GM12864 (cell line): ENCODE measurements around the gene ENOX2.
"Not testable (repeated sequence)": the region's sequence is repeated elsewhere in the genome, so short reads cannot be mapped to it uniquely, and the experiment has no call there.

Source experiments
- DNase-seq: peaks from one replicate; pipeline ENCODE4 v3.0.0-alpha.2; 2011; ENCODE audit warnings: low read depth
- H3K4me3 ChIP-seq: 2 replicates; pipeline ENCODE4 v1.5.1; 2011; ENCODE audit warnings: mild to moderate bottlenecking, low read depth, low read length, control low read depth
- TF ChIP-seq, protein P1 (sequence below): IDR thresholded peaks from 2 replicates; pipeline ENCODE4 v1.5.1; 2011; ENCODE audit warnings: low read depth, mild to moderate bottlenecking, moderate library complexity, low read length, control low read depth, inconsistent platforms; ENCODE audit errors: missing control alignments

Gene ENOX2

DNA sequence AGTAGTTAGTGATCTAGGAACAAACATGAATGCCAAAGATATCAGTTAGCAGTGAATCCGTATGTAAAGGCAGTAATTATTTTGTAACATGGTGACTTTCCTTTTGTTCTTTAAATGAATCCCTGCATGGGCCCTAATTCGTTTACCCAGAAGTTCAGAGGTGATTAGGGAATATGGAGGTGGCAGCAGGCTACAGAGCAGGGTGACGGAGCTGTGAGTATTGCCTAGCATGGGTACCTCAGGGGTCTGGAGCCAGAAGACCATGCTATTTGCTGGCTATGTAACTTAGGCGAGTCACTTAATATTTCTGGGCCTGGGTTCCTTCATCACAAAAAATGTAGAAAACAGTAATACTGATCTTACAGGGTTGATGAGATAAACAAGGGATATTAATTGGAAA lies 184.9 kb downstream of the ENOX2 start:
- no peak for DNase-seq
- TF ChIP-seq, protein P1, sequence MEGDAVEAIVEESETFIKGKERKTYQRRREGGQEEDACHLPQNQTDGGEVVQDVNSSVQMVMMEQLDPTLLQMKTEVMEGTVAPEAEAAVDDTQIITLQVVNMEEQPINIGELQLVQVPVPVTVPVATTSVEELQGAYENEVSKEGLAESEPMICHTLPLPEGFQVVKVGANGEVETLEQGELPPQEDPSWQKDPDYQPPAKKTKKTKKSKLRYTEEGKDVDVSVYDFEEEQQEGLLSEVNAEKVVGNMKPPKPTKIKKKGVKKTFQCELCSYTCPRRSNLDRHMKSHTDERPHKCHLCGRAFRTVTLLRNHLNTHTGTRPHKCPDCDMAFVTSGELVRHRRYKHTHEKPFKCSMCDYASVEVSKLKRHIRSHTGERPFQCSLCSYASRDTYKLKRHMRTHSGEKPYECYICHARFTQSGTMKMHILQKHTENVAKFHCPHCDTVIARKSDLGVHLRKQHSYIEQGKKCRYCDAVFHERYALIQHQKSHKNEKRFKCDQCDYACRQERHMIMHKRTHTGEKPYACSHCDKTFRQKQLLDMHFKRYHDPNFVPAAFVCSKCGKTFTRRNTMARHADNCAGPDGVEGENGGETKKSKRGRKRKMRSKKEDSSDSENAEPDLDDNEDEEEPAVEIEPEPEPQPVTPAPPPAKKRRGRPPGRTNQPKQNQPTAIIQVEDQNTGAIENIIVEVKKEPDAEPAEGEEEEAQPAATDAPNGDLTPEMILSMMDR, result no peak
- no peak overlapping the region for H3K4me3 ChIP-seq

DNA sequence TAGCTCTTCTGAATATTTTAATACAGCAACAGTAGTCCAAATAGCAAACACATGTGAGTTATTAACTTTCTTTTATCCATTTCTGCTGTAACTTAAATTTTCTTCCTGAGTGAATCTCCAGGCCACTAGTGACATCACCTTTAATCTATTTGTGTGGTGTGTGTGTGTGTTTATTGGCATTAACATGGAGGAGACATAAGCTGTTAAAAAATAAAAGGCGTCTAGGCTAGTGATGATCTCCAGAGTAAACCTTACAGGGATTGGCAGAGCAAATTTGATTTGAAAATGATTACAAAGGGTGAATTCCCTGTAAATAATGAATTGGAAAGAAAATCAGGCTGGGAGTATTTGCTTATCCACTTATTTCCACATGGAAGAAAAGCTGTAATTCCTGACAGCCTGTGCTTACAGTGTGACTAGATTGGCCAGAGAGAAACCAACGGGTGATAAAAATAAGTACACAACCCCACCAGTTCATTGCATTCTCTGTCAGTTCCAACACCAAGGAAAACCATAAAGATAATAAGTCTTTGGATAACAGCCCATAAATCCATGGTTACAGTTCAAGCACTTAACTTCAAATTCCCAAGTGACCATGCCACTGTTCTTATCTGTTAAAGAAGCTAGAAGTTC lies 186.1 kb downstream of the ENOX2 start:
- H3K4me3 ChIP-seq, result no peak overlapping the region
- DNase-seq, result no peak
- TF ChIP-seq, protein P1, result no peak

DNA sequence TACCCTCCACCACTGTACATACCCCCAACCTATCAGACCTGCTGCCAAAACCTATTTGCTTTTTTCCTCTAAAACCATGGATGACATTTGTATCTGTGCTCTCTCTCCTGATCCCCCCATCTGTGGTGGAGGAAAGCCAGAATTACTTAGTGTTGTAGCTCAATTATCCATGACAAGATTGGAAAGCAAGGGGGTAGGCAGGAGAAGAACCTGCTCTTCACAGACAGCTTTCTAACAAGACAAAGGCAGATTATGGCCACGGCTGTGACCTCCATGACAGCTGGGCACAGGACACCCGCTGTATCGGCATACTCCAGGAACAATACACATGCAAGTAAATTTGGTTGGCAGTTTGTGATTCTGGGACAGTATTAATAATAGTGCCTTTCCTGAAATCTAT lies 186.7 kb downstream of the ENOX2 start:
- TF ChIP-seq, protein P1, result no peak
- no peak overlapping the region for H3K4me3 ChIP-seq
- no peak for DNase-seq

DNA sequence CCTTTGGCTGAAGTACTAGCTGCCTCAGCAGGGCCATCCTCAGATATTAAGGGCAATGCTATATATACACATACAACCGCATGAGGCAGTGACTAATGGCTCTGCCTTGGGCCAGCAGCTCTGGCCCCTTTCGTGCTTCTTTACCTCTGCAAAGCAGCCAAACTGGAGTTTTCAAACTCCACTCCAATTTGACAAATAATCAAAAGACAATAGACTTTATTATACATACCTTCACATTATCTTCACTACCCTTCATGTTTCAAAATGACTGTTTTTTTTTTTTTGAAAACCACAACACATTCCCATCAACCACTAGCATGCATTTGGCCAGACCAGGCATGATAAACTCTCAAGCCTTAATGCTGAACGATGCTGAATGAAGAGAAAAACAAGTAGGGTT lies 187.7 kb downstream of the ENOX2 start:
- no peak overlapping the region for H3K4me3 ChIP-seq
- no peak for DNase-seq
- TF ChIP-seq, protein P1, result no peak

DNA sequence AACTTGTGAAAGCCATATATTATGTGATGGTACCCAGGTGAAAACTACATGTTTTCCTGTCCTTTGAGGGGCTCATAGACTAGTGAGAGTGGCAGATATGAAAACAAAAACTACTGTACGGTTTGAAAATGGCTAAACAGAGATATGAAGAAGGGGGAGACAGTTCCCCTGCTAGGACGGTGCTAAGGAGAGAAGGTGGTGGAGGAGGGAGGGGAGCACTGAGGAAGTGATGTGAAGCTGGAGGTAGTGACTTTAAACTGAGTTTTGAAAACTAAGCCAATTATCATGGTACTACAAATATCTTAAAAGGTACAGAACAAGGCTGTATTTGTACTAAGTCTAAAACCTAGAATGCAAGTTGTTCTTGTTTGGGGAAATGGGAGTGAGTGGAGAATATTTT lies 188.3 kb downstream of the ENOX2 start:
- H3K4me3 ChIP-seq, result no peak overlapping the region
- no peak for DNase-seq
- TF ChIP-seq, protein P1, result no peak

DNA sequence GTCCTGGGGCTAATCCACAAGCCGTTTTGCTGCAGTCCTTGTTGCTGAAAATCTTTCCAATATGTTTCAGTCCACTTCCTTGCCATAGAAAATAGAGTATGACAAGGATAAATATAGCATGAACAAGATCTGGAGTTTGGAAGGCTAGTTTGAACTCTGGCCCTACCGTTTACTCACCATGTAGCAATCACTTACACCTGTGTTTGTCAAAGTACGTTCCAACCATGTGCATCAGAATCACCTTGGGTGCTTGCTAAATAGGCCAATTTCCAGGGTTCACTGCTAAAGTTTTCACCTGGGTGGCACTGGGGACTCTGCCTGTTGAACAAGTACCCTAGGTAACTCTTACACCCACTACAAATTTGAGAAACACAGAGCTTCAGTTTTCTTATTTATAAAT lies 188.9 kb downstream of the ENOX2 start:
- no peak overlapping the region for H3K4me3 ChIP-seq
- TF ChIP-seq, protein P1, result no peak
- DNase-seq, result no peak

DNA sequence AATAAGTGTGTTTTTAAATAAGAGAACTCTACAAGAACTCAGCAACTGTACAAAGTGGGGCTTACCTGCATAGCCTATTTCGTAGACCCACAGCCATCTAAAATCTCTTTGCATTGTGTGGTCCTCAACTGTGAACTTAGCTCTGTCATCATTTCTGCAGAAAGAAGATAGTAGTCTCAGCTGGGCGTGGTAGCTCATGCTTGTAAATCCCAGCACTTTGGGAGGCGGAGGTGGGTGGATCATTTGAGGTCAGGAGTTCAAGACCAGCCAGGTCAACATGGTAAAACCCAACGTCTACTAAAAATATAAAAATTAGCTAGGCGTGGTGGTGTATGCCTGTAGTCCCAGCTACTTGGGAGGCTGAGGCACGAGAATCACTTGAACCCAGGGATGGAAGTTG lies 193.8 kb downstream of the ENOX2 start:
- DNase-seq, H3K4me3 ChIP-seq: not testable (repeated sequence)
